Tibial nerve (tissue), 4 donors: ENCODE data around the gene SRD5A3.

Experiments used
- EP300 ChIP-seq, 2 donors: sonication (generic); formaldehyde crosslinking; IDR thresholded peaks; one replicate each; pipeline ENCODE4 v1.6.1; 2017; ENCODE audit warnings: antibody characterized with exemption in 2 of 2, mild to moderate bottlenecking in 1 of 2
- POLR2A ChIP-seq, 2 donors: fragments of 450-650 bp; IDR thresholded peaks; one replicate each; pipeline ENCODE4 v1.6.1; 2017; ENCODE audit warnings: antibody characterized with exemption in 2 of 2, mild to moderate bottlenecking in 2 of 2, moderate library complexity in 2 of 2
- TF ChIP-seq, protein P1 (sequence below), 5 experiments: fragments of 200-600 bp in 3 of 5; fragments of 450-650 bp in 2 of 5; sonication (generic) in 3 of 5; IDR thresholded peaks; one replicate each; pipeline ENCODE4 v1.5.1; 2016 to 2019; ENCODE audit warnings: antibody characterized with exemption in 5 of 5, mild to moderate bottlenecking in 3 of 5, moderate library complexity in 2 of 5

GRCh38 chr4:55346851-55347255 is 811 bp downstream of the SRD5A3 start:
- no peak for TF ChIP-seq POLR2A (IDR thresholded peaks at IDR 0.05)
- TF ChIP-seq, protein P1, sequence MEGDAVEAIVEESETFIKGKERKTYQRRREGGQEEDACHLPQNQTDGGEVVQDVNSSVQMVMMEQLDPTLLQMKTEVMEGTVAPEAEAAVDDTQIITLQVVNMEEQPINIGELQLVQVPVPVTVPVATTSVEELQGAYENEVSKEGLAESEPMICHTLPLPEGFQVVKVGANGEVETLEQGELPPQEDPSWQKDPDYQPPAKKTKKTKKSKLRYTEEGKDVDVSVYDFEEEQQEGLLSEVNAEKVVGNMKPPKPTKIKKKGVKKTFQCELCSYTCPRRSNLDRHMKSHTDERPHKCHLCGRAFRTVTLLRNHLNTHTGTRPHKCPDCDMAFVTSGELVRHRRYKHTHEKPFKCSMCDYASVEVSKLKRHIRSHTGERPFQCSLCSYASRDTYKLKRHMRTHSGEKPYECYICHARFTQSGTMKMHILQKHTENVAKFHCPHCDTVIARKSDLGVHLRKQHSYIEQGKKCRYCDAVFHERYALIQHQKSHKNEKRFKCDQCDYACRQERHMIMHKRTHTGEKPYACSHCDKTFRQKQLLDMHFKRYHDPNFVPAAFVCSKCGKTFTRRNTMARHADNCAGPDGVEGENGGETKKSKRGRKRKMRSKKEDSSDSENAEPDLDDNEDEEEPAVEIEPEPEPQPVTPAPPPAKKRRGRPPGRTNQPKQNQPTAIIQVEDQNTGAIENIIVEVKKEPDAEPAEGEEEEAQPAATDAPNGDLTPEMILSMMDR (IDR thresholded peaks at IDR 0.05) = no peak
- TF ChIP-seq EP300 (IDR thresholded peaks at IDR 0.05) = no peak
